ENCODE results near the gene MYO1G.
"Not testable (repeated sequence)": the region's sequence is repeated elsewhere in the genome, so short reads cannot be mapped to it uniquely, and the experiment has no call there.

MYO1G gene

DNA sequence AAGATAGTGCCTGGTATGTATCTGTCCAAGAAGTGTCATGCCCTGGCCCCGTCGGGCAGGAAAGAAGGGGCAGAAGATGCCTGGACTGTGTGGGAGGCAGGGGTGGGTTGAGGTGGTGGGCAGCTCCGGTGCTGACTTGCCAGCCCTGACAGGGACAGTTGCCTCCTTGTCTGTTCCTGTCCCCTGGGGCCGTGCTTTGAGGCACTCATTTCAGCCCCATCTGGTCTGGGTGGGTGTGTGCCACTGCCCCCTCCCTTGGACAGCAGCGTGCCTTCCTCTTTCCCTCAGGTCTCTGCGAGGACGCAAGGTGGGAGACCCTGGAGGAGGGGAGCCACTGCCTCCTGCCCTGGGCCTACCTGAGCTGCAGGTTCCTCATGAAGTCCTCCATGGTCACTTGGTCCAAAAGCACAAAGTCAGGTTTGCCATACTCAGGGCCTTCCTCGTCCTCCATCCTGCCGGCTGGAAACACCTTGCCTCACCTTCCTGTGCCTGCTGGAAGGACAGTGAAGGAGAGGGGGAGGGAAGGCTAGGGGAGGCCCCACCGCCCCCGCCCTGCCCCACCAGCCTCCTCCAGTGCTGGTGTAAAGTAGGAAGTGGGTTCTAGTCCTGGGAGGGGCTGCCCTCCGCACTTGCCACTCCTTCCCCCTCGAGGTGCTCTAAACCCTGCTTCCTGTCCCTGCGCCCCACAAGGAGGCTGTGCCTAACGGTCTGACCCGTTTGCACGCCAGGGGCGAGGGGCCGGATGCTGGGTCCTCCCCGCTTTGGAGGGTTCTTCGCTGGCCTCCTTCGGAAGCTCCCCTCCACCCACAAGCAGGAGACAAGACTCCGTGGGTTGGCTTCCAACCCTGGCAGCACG, at the start of gene MYO1G:
TSS of gene MYO1G (minus strand) at position 505 of the 856 bp plus-strand sequence. CDS start at position 451, 54 bp downstream.
- DNase-seq (ENCODE audit: low read depth): no peak

DNA sequence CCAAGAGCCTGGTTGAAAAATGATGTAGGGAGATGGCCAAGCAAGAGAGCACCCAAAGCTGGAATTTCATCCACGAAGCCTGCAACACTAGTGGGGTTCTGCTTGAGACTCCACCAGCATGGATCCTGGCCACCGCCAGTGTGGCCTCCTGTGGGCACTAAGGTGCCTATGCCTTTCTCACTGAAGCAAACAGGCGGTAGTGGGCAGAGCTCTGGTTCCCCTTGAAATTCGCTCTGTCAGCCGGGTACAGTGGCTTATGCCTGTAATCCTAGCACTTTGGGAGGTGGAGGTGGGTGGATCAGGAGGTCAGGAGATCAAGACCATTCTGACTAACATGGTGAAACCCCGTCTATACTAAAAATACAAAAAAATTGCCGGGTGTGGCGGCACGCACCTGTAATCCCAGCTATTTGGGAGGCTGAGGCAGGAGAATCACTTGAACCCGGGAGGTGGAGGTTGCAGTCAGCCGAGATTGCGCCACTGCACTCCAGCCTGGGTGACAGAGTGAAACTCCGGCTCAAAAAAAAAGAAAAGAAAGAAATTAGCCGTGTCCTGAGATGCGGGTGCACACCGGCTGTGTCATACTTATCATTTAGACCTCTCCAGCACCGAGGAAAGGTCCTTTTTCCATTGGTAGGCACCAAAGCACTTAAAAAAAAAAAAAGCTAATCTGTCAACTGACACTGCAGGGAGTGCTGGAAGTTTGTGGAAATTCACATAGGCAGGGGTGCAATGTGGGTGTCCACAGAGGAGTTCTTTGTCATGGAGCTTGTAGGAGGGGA, 49.5 kb upstream of the MYO1G start:
- no peak for DNase-seq (ENCODE audit: low read depth)

DNA sequence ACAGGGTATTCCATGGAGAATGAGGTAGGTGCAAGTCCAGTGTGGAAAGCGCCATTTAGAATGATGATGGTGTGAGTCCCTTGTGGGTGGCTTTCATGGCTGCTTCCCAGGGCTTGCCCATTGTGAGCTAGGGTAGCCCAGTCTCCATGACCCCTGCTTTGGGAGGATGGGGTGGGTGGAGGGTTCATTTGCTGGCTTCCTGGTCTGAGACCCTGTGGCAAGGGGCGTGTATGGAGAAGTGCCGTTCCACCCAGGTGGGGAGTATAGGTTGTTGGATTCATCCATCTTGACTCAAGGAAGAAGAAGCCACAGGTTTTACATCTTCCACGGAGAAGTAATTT, 48.9 kb upstream of the MYO1G start:
- DNase-seq (ENCODE audit: low read depth): no peak

DNA sequence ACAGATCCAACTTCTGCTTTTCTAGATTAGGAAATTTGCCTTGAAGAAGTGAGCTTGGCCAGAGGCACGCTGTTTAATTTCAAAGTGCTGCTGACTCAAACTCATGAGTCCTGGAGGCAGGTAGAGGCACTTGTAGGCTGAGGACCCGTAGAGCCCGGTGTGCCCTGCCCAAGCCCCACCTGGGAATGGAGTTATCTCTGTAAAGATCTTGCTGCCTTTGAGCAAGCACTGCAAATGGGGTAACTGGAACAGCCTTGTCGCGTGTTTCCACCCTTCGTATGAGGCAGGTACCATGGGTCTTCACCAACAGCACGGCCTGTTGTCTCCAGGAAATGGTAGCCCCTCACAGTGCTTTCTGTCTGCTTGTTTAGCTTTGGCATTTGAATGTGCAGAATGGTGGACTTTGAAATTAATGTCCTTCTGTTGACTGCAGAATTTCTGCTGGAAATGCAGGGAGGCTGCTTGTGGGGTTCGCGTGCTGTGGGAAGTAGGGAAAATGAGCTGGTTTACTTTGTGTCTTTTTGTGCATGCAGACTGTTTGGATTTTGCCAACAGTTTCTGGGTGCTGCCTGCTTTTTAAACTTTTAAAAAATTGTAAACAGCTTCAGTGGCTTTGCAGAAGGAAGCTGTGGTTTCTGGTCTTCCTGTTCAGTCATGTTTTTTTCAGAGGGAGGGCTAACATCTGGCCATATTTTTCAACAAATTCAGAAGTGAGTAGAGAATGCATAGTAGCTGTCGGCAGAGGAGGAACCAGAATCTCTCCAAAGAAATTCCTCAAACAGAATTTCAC, 48.4 kb upstream of the MYO1G start:
- DNase-seq (ENCODE audit: low read depth): peak; percentile 3

DNA sequence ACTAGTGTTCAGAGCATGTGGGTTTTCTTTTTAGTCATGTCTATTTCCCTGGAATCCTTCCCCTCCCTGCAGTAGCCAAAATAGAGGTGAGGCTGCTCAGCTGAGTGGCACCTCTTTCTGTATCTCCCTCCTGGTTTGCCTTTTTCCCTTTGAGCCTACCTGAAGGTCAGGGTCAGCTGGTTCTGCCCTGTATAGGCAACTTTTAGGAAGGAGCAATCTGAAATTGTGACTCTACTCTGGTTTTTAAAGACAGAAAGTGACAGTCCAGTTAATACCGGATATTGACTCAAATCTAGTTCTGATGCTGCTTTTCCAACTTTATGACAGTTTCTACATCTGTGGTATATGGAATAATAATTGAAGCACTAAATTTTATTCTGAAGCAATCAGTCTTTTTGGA, 47.2 kb upstream of the MYO1G start:
- DNase-seq (ENCODE audit: low read depth): no peak

DNA sequence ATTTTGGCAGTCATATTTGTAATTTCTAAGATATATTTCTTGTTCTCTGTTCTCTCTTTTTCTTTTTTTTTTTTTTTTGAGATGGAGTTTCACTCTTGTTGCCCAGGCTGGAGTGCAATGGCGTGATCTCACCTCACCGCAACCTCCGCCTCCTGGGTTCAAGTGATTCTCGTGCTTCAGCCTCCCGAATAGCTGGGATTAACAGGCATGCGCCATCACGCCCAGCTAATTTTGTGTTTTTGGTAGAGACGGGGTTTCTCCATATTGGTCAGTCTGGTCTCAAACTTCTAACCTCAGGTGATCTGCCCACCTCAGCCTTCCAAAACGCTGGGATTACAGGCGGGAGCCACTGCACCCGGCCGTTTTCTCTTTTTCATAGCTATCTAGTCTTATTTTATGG, 46.7 kb upstream of the MYO1G start:
- not testable (repeated sequence) for DNase-seq (ENCODE audit: low read depth)

DNA sequence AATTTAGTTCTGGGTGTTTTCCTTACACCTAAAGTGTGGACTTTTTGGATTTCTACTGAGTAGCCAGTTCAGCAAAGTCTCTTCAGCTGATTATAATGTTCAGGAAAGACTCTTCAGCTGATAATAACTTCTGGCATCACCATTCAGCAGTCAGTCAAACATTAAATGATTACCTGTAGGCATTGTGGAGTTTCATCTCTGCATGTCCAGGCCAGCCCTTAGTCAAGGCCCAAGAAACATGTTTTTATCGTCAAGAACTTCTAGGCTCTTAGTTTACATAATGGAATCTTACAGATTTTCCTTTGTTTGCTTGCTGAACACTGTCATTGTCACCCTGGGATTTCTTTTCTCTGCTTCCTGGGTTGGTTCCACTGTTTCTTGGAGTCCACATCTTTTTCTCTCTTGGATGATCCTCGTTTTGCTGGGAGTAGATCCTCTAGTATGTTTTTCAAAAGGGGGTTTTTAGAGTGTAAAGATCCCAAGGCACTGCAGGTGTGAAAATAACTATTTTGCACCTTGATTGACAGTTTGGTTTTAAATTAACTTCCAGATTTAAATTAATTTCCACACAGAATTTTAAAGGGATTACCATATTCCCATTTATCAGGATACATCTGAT, 45.4 kb upstream of the MYO1G start:
- DNase-seq (ENCODE audit: low read depth): no peak

DNA sequence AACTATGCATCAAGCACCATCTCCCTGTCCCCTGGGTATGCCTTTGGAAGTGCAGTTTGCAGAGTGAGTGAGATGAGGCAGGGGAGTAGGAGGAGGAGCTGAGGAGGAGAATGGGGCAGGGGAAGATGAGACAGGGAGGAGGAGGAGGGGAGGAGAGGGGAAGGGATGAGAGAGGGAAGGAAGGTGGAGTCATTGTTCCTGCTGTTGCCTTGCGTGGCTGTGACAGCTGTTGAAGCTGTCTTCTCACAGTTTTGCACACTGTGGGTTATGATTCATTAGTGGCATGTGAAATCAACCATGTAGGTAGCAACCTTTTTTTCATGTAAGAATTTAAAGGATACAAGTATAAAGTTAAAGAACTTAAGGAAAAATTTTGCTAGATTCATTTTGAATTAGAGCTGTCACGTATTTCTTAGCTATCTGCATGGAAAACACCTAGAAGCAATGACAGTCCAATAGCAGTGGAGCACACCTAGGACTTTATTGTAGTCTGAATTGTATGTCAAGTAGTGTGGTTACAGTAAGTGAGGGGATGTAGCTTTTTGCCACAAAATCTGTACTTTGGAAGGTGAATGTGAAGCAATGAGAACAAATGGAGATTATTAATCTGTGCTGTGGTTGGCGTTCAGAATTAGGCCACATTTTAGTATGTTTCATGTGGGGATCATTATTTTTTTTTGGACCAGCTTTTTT, 42.9 kb upstream of the MYO1G start:
- DNase-seq (ENCODE audit: low read depth): peak; percentile 42

DNA sequence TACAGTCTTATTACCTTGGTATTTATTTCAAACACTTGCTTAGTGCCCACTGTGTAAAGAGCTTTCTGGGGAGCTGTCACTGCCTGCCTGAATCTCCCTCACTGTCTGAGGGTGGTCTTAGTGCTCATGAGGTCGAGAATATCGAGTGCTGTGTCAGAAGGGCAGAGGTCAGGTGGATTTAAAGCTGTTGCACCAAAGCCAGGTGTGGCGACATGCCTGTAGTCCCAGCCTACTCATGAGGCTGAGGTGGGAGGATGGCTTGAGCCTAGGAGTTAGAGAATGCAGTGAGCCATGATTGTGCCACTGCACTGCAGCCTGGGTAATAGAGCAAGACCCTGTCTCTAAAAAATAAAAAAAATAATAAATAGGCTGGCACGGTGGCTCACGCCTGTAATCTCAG, 42.1 kb upstream of the MYO1G start:
- DNase-seq (ENCODE audit: low read depth): no peak

DNA sequence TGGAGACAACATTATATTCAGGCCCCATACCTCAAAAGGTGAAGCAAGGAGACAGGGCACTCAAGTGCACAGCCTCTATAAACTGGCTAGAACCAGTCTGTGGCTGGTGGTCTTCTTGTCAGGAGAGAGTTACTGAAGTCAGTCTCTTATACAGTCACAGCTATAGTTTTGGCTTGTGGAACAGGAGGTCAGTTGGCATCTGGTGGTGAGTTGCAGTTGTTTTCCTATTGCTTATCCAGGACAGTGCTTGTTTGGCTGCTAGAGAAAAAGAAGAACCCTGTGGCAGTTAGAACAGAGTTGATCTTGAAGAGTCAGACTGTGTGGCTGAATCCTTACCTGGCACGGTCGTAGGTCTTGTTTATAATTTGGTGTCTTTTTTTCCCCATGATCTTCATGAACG, 38.4 kb upstream of the MYO1G start:
- DNase-seq (ENCODE audit: low read depth): no peak

DNA sequence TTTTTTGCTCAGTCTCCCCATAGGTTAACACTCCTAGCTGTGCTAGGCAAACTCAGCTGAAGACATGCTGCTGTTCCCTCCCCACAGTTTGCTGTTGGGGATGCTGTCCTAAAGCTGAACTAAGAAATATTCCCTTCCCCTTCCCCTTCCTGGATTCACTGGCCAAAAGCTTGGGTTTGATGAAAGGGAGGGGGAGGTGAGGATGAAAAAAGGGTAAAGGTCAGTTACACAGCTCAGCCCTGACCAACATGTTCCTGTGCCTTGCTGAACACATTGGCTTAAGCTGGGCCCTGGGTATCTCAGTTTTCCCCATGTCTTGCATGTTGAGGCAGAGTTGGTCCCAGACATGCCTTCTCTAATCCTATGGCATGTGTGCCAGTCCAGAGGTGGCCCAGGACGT, 36.5 kb upstream of the MYO1G start:
- no peak for DNase-seq (ENCODE audit: low read depth)

DNA sequence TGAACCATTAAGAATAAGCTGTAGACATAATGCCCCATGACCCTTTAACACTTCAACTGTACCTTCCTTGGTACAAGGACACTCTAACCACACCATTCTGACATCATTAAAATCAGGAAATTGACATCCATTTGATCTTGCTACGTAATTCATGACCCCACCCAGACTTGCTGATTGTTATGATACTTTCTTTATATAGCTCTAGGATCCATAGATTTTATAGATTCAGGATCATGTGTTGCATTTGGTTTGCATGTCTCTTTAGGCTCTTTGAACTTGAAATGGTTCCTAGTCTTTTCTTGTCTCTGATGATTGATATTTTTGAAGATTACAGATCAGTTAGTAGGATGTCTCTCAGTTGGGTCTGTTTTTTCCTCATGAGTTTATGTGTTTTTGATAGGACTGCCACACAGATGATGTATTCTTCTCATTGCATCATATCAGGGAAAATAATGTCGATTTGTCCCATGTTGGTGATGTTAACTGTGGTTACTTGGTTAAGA, 34.7 kb upstream of the MYO1G start:
- DNase-seq (ENCODE audit: low read depth): peak; percentile 23

DNA sequence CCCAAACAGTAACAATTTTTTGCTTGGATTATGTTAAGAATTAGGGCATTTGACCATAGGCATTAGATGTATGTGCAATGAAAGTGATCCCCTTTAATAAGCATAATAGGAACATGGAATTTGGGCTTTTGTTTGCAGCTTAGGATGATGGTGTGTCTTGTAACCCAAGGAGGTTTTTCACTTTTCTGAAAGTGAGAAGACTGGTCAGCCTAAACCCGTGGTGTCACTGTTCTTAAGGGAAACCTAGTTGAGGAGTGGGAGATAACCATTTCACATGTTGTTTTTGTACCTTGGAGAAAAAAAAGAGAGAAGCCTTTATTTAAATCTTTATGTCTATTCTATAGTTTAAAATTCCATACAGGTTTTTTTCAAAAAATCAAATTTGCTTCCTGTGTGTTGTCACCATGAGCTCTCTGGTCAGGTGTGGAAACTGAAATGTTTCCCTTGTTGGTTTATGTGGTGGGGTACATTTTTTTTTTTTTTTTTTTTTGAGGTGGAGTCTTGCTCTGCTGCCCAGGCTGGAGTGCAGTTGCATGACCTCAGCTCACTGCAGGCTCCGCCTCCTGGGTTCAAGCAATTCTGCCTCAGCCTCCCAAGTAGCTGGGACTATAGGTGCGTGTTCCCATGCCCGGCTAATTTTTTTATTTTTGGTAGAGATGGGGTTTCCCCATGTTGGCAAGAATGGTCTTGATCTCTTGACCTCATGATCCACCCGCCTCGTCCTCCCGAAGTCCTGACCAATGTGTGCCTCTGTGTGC, 28.9 kb upstream of the MYO1G start:
- DNase-seq (ENCODE audit: low read depth): no peak

DNA sequence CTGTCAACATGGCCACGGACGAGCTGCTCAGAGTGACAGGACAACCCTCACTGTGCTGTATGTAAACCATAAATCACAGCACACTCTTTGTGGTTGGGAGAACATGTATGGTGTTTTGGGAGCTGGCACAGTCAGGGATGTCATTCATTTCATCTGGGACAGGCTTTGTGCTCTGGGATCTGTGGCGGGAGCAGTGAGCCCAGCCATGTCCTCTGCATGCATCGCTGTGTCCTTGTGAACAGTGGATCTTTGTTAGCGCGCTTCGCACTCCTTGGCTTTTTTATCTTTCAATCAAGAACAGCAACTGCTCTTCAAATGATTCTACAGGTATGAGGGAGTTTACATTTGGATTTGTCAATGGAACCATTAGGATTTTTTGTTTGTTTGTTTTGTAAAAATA, 28.3 kb upstream of the MYO1G start:
- DNase-seq (ENCODE audit: low read depth): no peak

DNA sequence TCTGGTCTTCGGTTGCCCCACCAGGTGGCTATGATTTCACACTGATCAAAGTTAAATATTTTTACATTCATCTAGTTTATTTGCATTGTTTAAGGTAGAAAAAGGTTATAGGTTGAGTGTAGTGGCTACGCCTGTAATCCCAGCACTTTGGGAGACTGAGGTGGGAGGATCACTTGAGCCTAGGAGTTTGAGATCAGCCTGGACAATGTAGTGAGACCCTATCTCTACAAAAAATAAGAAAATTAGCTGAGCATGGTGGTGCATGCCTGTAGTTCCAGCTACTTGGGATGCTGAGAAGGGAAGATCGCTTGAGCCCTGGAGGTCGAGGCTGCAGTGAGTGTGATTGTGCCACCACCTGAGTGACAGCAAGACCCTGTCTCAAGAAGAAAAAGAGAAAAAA, 25.0 kb upstream of the MYO1G start:
- no peak for DNase-seq (ENCODE audit: low read depth)

DNA sequence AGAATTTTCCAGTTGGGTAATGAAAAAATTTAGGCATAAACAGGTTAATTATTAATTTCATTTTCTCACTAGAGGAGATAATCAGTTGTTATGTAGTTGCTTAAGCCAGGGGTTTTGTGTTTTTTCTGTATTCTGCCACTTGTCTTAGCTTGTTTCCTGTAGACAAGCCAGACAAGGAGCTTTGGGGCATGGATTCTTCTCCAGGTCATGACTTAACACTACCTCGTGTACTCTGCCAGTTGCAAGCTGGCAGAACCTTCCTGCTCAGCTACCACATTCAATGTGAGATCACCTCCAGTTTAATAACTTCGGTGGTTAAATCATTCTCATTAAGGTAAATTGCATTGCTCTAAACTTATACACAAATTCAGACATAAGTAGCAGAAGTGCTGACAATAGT, 23.0 kb upstream of the MYO1G start:
- DNase-seq (ENCODE audit: low read depth): no peak

DNA sequence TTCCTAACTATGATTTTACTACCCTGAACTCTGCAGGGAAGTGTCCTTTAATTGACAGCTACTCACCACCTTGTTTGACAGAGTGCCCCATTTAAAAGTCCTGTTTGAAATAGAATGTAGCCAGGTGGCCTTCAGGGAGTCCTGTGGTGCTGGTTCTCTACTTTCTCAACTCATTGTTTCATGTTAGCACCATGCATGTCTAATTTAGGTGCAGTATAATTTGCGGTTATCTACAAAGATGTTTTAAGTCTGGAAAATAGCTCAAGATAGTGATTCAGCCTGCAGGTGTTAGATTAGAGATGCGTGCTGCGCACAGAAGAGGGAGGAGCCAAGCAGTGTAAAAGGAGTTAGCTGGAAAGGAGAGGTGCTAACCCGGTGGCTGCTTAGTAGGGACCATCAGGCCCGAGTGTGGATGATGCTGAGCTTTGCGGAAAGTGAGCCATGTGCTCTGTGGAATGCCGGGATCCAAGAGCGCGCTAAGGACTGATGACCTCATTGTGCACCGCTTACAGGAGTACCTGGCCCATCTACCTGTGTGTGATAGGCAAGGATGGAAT, 22.4 kb upstream of the MYO1G start:
- peak; percentile 22 for DNase-seq (ENCODE audit: low read depth)

DNA sequence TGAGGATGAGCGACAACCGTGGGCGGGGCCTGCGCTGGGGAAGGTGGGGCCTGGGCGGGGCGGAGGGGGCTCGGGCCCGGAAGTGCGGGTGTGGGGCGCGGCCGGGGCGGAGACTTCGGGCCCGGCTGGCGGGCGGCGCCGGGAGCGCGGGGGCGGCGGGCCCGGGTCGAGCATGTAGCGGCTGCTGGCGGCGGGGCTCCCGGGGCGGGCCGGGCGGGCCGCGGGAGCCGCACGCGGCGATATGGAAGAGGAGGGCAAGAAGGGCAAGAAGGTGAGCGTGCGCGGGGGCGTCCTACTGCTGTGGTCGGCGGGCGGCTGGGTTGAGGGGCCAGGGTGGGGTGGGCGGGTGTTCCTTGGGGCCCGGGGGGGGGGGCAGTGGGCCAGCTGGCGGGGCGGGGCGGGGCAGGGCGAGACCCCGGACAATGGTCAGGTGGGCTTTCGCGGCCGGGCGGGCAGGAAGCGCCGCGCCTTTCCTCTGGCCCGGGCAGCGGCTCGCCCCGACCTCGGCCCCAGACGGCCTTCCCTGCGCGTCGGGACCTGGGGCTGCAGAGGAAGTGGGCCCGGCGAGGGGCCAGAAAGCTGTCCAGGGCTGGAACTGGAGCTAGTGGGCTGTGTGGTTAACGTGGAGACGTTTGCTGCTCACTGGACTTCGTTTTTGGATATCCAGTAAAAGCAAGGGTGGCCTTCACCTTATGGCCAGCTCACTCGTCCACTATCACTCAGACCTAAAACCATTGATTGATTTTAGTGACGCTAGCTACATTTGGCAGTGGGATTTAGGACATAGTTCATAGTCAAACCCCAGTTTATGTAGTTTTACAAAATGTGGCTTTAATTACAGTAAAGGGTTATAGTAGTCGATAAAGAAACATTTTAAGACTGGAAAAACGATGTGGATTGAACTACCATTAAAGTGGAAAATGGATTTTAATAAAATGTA, 21.5 kb upstream of the MYO1G start, which contains the start of gene CCM2:
TSS of gene CCM2 (plus strand) at position 109 of the 940 bp plus-strand sequence. CDS start at position 242, 133 bp downstream.
- DNase-seq (ENCODE audit: low read depth): peak; percentile 19

Data from amniotic epithelial cell (primary cell).